Keratinocyte (primary cell): ENCODE measurements around the gene TANGO2. TPM values are rescaled to one million over a fixed set of nuclear protein-coding genes. Genes with fewer than 3 reads are reported as not detected.

Source experiments
- DNase-seq: peaks from one replicate; pipeline ENCODE4 v3.0.0-alpha.2; 2011; ENCODE audit warnings: low read depth, missing footprints, low spot score
- FAIRE-seq: peaks from 2 replicates; lab custom pipeline; 2011; peaks lifted over from hg19 to GRCh38; lab: Jason Lieb, UNC
- H2AFZ ChIP-seq: 2 replicates; pipeline ENCODE4 v1.6.0; 2012; ENCODE audit warnings: low read length, control low read depth, inconsistent platforms; ENCODE audit not compliant: control insufficient read depth
- H3K27ac ChIP-seq: 2 replicates; pipeline ENCODE4 v1.5.1; 2011; ENCODE audit warnings: low read length; ENCODE audit not compliant: control insufficient read depth, insufficient read depth
- H3K27me3 ChIP-seq: 3 replicates; pipeline ENCODE4 v1.6.0; 2011; ENCODE audit warnings: low read length; ENCODE audit not compliant: control insufficient read depth, insufficient read depth; ENCODE audit errors: extremely low read depth
- H3K36me3 ChIP-seq, 2 experiments: 2 replicates in 1 of 2; 3 replicates in 1 of 2; pipeline ENCODE4 v1.5.1; 2011; ENCODE audit warnings: low read length in 2 of 2, mild to moderate bottlenecking in 1 of 2; ENCODE audit not compliant: control insufficient read depth in 2 of 2, insufficient read depth in 2 of 2; ENCODE audit errors: extremely low read depth in 1 of 2
- H3K4me1 ChIP-seq: 3 replicates; pipeline ENCODE4 v1.5.1; 2011; ENCODE audit warnings: low read length; ENCODE audit not compliant: control insufficient read depth, insufficient read depth; ENCODE audit errors: extremely low read depth
- H3K4me2 ChIP-seq: 3 replicates; pipeline ENCODE4 v1.6.0; 2011; ENCODE audit warnings: low read depth, low read length; ENCODE audit not compliant: control insufficient read depth, insufficient read depth; ENCODE audit errors: extremely low read depth
- H3K4me3 ChIP-seq, 3 experiments: fragments of 200-600 bp in 1 of 3; sonication (generic) in 1 of 3; 2 replicates in 2 of 3; 3 replicates in 1 of 3; pipeline ENCODE4 v1.5.1; 2011 to 2016; ENCODE audit warnings: low read length in 3 of 3, mild to moderate bottlenecking in 3 of 3, control low read depth in 2 of 3, inconsistent platforms in 1 of 3, low read depth in 1 of 3, mixed read lengths in 1 of 3, mixed run types in 1 of 3, moderate library complexity in 1 of 3; ENCODE audit not compliant: control insufficient read depth in 2 of 3, insufficient read depth in 2 of 3; ENCODE audit errors: extremely low read depth in 1 of 3
- H3K79me2 ChIP-seq: 2 replicates; pipeline ENCODE4 v1.6.0; 2012; ENCODE audit warnings: low read length; ENCODE audit not compliant: control insufficient read depth, insufficient read depth
- H3K9ac ChIP-seq: 3 replicates; pipeline ENCODE4 v1.6.0; 2011; ENCODE audit warnings: low read length; ENCODE audit not compliant: control insufficient read depth, insufficient read depth; ENCODE audit errors: extremely low read depth
- H3K9me1 ChIP-seq: 3 replicates; pipeline ENCODE4 v1.6.0; 2011; ENCODE audit warnings: low read length; ENCODE audit not compliant: control insufficient read depth, insufficient read depth; ENCODE audit errors: extremely low read depth
- H3K9me3 ChIP-seq: 2 replicates; pipeline ENCODE4 v1.5.1; 2012; ENCODE audit warnings: low read depth, low read length; ENCODE audit not compliant: control insufficient read depth
- H4K20me1 ChIP-seq: 3 replicates; pipeline ENCODE4 v1.6.0; 2011; ENCODE audit warnings: low read length; ENCODE audit not compliant: control insufficient read depth, insufficient read depth; ENCODE audit errors: extremely low read depth
- EZH2 ChIP-seq: IDR thresholded peaks from one replicate; pipeline ENCODE4 v1.6.1; 2012; ENCODE audit warnings: inconsistent platforms, mild to moderate bottlenecking, low read length, moderate library complexity
- dilution Hi-C: fragments of 300-500 bp; cut with MboI; formaldehyde crosslinking; loops from one replicate; pipeline ENCODE4 v1.7.0; 2020; ENCODE audit warnings: low sequenced_read_pairs; ENCODE audit not compliant: extremely low pct_ligation_motif_present
- polyA plus RNA-seq, 5 experiments: library from polyadenylated mRNA; depleted of rRNA in 3 of 5; stranded (reverse) in 3 of 5; stranded (forward) in 1 of 5; unstranded in 1 of 5; fragments of >200 nt; gene quantifications; 1 replicate in 1 of 5; 2 replicates in 3 of 5; 3 replicates in 1 of 5; pipeline versions ENCODE4 v1.2.1 to v1.2.3, GENCODE V29; 2011 to 2012; ENCODE audit warnings: missing spikeins in 2 of 5, low read depth in 1 of 5, low replicate concordance in 1 of 5
- TF ChIP-seq, protein P1 (sequence below), 3 experiments: IDR thresholded peaks in 1 of 3; conservative IDR thresholded peaks in 1 of 3; optimal IDR thresholded peaks in 1 of 3; 2 replicates in 2 of 3; 3 replicates in 1 of 3; pipeline versions ENCODE3 to v1.5.1; 2011; ENCODE audit warnings: low read length in 3 of 3, mild to moderate bottlenecking in 3 of 3, moderate library complexity in 2 of 3, control low read depth in 1 of 3, inconsistent platforms in 1 of 3; ENCODE audit not compliant: insufficient read depth in 2 of 3; ENCODE audit errors: extremely low read depth in 1 of 3

TANGO2 gene
- polyA plus RNA-seq, 1 donor (not counting 4 experiments of a cell fraction or from before 2014, with no cell fraction given) = 20.1 TPM

DNA sequence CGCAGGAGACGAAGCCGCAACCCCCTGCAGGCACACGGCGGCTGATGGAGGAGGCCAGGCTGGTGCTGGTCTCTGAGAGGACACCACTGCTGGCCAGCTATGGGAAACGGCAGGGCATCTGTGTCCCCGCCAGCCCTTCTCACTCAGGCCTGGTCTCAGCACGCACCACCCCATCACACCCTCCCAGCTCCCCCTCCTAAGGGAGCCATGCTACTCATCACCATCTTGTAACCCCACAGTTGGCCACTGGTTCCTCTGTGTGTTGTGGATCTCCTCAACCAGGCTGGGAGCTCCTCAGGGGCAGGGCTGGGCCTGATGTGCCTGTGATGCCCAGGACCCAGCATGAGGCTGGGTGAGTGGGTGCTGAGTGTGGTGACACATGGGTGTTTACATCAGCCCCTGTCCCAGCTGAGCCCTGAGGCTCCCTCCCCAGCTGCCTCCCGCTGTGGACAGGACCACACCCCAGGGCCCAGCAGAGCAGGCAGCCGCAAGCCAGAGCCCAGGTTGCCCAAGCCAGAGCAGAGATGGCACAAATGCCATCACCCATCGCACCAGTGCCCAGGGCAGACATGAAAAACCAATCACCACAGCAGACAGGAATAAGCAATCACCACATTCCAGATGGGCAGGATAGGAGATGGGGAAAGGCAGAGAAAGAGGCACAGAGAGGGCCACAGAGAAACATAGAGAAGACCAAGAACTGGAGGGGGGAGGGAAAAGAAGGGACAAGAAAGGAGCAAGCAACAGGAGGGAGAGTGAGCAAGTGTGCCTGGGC, 12.5 kb upstream of the TANGO2 start:
- no peaks in the 10 kb centered on the region for H3K79me2 ChIP-seq
- no peaks in the 10 kb centered on the region for H3K36me3 ChIP-seq
- no peaks in the 10 kb centered on the region for H3K27me3 ChIP-seq
- H2AFZ ChIP-seq = no peak overlapping the region
- H3K9ac ChIP-seq = no peak overlapping the region
- DNase-seq (no peak), FAIRE-seq (no peak)
- no peak overlapping the region for H3K4me2 ChIP-seq
- H4K20me1 ChIP-seq = no peaks in the 10 kb centered on the region
- dilution Hi-C loops = no loop called here
- no peaks in the 10 kb centered on the region for H3K9me3 ChIP-seq
- H3K27ac ChIP-seq = no peak overlapping the region
- H3K4me3 ChIP-seq = no peak overlapping the region
- peaks cover 5% of the 10 kb centered on the region for H3K4me1 ChIP-seq
- peaks cover 3% of the 10 kb centered on the region for H3K9me1 ChIP-seq
- TF ChIP-seq EZH2 = no peak
- TF ChIP-seq, protein P1, sequence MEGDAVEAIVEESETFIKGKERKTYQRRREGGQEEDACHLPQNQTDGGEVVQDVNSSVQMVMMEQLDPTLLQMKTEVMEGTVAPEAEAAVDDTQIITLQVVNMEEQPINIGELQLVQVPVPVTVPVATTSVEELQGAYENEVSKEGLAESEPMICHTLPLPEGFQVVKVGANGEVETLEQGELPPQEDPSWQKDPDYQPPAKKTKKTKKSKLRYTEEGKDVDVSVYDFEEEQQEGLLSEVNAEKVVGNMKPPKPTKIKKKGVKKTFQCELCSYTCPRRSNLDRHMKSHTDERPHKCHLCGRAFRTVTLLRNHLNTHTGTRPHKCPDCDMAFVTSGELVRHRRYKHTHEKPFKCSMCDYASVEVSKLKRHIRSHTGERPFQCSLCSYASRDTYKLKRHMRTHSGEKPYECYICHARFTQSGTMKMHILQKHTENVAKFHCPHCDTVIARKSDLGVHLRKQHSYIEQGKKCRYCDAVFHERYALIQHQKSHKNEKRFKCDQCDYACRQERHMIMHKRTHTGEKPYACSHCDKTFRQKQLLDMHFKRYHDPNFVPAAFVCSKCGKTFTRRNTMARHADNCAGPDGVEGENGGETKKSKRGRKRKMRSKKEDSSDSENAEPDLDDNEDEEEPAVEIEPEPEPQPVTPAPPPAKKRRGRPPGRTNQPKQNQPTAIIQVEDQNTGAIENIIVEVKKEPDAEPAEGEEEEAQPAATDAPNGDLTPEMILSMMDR (optimal IDR thresholded peaks at IDR 0.05 in 1 of 3, IDR thresholded peaks at IDR 0.05 in 1 of 3, conservative IDR thresholded peaks at IDR 0.05 in 1 of 3; ENCODE audit: extremely low read depth in 1 of 3, insufficient read depth in 2 of 3, low read length in 3 of 3) = no peak

DNA sequence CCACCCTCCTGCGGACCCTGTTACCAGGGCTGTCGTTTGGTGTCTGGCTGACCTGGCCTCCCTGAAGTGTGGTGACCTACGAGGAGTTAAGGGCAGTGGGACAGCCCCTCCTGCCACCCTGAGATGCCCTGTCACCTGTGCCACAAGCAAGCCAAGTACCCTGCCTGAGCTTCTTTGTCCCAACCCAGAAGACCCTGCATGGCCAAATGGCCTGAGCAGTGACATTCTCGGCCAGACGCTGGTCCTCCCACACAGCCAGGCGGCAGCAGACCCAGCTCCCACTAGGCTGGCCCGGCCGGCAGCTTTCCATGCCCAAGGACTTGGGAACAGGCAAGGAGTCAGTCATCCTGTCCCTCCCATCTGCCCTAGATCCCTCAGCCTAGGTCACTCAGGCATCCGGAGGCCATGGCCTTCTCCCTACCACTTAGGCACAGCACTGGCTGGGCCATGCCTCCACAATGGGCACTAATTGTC, 11.9 kb upstream of the TANGO2 start:
- no peak overlapping the region for H3K4me2 ChIP-seq
- no peak overlapping the region for H3K9ac ChIP-seq
- no peaks in the 10 kb centered on the region for H3K36me3 ChIP-seq
- H4K20me1 ChIP-seq = no peaks in the 10 kb centered on the region
- DNase-seq = no peak
- H2AFZ ChIP-seq = no peak overlapping the region
- no peaks in the 10 kb centered on the region for H3K9me3 ChIP-seq
- no peak overlapping the region for H3K4me3 ChIP-seq
- no peak for FAIRE-seq
- peaks cover 5% of the 10 kb centered on the region for H3K4me1 ChIP-seq
- dilution Hi-C loops = no loop called here
- no peak overlapping the region for H3K27ac ChIP-seq
- no peaks in the 10 kb centered on the region for H3K27me3 ChIP-seq
- no peaks in the 10 kb centered on the region for H3K79me2 ChIP-seq
- no peak for TF ChIP-seq EZH2
- TF ChIP-seq, protein P1 (optimal IDR thresholded peaks at IDR 0.05 in 1 of 3, IDR thresholded peaks at IDR 0.05 in 1 of 3, conservative IDR thresholded peaks at IDR 0.05 in 1 of 3; ENCODE audit: extremely low read depth in 1 of 3, insufficient read depth in 2 of 3, low read length in 3 of 3) = no peak
- H3K9me1 ChIP-seq = peaks cover 3% of the 10 kb centered on the region
